ENCODE results near the gene NFXL1.

DNA sequence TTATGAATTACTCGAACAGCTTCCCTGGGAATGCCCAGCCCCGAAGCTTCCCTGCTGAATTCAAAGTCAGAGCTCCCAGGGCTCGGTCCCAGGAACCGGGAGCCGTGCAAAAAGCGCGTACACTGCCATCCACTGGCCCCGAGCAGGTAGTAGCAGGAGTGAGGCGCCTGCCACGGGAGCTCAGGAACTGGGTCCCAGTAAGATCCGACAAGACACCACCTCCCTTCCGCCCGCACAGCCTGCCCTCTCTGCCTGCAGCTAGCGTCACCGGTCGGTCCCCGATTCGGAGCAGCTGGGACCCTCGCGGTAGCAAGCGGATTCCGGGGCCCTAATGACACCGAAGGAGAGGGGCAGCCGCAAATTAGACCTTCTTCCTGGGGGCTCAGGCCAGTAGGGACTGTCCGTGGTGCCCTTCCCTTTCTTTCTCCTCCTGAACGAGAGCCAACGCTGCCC, 77.7 kb downstream of the NFXL1 start:
- no peak for TF ChIP-seq POLR2A (IDR thresholded peaks at IDR 0.05)
- TF ChIP-seq, protein P1, sequence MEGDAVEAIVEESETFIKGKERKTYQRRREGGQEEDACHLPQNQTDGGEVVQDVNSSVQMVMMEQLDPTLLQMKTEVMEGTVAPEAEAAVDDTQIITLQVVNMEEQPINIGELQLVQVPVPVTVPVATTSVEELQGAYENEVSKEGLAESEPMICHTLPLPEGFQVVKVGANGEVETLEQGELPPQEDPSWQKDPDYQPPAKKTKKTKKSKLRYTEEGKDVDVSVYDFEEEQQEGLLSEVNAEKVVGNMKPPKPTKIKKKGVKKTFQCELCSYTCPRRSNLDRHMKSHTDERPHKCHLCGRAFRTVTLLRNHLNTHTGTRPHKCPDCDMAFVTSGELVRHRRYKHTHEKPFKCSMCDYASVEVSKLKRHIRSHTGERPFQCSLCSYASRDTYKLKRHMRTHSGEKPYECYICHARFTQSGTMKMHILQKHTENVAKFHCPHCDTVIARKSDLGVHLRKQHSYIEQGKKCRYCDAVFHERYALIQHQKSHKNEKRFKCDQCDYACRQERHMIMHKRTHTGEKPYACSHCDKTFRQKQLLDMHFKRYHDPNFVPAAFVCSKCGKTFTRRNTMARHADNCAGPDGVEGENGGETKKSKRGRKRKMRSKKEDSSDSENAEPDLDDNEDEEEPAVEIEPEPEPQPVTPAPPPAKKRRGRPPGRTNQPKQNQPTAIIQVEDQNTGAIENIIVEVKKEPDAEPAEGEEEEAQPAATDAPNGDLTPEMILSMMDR (IDR thresholded peaks at IDR 0.05 in 4 of 5, conservative IDR thresholded peaks at IDR 0.05 in 1 of 5), result peak; percentile 27 to 70 (median 54)
